IPS-NIHi11 (cell line): ENCODE measurements around the gene PRKN.

Source experiments
- DNase-seq: peaks from one replicate; pipeline ENCODE4 v3.0.0; 2012; ENCODE audit warnings: mixed read lengths, low spot score

Gene PRKN

DNA sequence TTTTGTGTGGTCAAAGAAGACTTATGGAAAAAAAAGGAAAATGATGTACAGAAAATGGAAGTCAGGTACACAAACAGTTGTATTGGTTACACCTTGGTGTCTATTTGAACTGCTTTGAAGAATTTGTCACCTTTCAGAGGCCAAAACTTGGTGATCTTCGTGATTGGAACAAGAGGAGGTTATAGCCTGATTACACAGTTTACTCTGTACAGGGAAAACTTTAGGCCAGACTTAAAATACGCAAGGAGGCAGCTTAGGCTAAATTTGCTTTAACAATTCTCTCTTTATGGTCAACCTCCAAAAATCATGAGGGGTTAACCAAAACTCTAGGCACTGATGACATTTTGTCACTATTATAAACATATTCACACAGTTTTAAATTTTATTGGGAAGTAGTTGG, 353.7 kb downstream of the PRKN start:
- no peak for DNase-seq

DNA sequence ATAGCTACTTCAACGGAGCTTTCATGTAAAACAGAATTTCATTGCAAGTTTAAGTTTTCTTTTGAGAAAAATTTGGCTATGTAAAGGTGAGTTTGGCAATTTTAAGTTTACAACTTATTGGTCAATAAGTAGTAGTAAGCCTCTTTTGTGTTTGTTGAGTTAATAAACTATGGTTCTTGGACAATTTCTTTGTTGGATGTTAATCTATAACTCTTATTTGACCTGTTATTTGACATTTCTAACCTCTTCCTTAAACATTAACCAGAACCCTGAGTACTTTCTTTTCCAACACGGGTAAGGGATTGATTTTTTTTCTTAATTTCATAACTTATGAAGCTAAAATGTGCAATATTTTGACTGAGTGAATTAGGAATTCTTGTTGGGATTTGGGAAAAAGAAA, 354.4 kb downstream of the PRKN start:
- DNase-seq = no peak

DNA sequence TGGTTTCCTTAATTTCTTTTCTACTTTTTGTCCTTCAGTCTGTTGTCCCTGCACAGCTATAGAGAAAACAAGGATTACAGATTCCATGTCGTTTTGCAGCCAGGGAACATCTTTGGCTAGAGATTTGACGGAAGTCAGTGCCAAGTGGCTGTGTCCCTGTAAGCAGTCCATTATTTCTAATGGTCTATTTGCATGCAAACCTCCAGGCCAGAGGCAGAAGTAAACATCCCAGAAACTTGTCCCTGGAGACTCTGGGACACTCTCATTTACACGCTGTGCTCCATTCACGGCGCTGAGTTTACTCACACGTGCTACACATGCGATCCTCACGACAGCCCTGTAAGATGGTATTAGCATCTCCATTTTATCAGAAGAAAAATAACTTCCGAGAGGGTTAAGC, 355.5 kb downstream of the PRKN start:
- no peak for DNase-seq

DNA sequence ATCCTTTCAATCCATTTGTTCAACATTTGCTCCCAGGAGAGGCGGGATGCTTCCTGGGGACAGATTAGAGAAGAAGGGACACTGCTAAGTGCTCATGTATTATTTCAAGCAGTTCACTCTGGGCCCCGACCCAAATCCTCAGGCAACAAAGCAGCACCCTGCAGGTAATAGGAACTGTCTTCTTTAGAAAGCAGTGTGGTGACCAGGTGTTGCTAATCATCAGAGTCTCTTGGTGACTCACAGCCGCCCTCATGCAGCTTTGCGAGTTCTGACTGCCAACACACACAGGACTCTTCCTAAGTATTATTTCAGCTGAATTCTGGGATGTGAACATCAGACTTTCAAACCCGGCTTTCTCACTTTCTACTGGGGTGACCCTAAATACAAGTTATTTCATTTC, 356.4 kb downstream of the PRKN start:
- no peak for DNase-seq

DNA sequence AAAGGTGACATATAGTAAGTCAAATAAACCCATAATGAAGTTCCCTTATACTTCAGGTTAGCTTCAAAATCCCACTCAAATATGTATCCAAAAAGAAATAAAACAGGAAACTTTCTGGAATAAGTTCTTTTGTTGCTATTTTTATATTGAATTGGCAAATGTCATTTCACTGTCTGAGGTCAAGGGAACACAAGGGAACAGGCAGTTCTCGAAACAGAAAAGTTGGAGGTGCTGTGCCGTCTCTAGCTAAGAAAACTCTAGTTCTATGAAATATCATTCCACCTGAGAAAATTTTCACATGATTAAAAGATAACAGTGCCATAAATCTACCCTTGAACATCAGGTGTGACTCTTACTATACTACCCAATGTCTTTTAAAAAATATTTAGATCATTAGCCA, 358.5 kb downstream of the PRKN start:
- DNase-seq = no peak

DNA sequence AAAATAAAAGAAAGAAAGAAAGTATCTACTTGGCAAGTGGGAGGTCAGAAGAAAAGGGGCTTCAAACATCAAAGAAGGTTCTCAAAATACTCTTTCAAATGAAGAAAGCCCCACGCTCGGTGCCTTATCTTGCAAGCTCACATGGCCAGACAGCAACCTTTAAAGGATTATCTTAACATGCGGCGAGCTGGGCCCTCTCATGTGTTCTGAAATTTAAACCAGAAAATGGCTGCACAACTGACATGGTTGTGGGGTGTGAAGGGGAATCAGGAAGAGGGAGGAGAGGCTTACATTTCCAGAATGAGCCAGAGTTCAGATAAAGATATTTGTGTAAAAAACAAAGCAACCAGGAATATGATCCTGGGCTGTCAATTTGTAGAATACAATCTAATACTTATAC, 363.1 kb downstream of the PRKN start:
- DNase-seq = no peak

DNA sequence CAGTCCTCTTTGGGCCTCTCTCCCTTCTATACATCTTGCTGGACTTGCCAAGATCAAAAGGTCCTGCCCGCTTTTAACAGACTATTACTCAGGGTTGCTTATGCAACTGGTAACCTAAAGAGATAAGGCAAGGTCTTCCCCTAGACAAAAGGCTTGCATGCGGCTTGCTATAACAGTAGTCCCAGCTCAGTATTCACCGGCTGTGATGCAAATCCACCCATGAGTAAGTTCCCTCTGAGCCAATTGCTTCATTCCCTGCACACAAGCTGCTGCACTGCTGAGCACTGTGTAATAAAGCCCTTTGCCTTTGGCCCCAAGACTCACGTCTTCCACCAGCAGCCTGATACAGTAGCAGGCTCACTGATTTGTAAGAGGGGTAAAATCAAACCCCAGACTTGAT, 363.8 kb downstream of the PRKN start:
- DNase-seq = no peak

DNA sequence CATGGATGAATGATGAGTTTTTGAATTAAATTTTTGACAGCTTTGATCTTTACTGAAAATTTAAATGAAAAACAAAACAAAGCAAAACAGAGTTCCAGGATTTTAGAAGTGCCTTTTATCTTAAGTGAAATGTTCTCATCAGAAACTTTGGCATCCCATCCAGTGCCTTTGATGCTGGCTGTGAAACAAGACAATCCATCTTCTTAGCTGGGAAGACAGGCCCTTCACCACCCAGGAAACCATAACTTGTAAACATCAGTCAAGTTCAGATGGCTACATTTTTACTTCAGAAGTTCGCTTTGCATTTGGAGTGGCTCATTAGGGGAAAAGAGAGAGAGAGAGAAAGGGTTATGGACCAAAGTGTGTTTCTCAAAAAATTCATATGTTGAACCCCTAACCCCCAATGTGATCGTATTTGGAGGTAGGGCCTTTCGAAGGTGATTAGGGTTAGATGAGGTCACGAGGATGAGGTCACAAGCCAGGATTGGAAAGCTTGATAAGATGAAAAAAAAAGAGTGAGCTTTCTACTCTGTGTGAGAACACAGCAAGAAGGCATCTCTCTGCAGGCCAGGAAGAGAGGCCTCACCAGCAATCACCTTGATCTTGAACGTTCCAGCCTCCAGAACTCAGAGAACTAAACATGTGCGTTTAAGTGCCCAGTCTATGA, 366.5 kb downstream of the PRKN start:
- DNase-seq = no peak

DNA sequence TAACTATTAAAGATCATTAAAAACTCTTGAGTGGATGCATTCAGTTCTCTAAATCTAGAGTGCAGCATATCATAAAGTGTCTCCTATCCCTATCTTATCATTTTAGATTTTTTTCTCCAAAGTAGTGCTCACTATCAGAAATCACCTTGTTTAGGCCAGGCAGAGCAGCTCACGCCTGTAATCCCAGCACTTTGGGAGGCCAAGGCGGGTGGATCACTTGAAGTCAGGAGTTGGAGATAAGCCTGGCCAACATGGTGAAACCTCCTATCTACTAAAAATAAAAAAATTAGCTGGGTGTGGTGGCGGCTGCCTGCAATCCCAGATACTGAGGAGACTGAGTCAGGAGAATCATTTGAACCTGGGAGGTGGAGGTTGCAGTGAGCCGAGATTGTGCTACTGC, 368.9 kb downstream of the PRKN start:
- DNase-seq = no peak

DNA sequence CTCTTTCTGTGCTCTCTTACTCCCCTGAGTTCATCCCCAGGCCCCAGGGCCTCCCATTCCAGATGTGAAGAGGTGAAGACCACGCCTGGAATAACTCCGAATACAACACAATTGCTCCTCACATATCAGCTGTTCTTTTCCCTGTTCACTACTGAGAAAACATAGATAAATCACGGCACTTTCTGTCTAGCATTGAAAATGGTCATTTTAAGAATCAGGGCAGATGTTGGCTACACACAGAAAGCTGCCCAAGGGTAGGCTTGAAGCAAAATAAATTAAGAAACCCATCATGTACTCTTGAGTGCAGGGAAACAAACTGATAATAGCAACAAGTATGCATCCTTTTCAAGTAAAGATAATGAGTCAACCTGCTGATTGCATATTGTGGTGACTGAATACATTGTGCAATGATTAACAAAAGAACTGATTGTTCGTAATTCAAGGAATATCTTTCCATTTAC, 382.5 kb downstream of the PRKN start:
- no peak for DNase-seq

DNA sequence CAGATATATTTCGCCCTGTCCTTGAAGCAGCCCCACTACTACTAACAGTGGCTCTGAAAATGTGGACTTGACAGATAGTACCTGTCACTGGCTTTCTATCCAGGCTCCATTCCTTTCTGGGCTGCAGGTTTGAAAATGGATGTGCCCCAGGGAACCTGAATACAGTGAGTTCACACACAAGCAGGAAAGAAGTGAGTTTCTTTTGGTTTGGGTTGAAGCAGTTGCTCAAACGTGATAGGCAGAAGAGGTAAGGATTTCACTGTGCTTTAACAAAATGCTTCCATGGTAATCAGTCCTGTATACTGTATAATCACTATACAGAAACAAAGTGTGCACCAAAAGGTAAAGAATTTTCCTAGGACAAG, 382.9 kb downstream of the PRKN start:
- no peak for DNase-seq

DNA sequence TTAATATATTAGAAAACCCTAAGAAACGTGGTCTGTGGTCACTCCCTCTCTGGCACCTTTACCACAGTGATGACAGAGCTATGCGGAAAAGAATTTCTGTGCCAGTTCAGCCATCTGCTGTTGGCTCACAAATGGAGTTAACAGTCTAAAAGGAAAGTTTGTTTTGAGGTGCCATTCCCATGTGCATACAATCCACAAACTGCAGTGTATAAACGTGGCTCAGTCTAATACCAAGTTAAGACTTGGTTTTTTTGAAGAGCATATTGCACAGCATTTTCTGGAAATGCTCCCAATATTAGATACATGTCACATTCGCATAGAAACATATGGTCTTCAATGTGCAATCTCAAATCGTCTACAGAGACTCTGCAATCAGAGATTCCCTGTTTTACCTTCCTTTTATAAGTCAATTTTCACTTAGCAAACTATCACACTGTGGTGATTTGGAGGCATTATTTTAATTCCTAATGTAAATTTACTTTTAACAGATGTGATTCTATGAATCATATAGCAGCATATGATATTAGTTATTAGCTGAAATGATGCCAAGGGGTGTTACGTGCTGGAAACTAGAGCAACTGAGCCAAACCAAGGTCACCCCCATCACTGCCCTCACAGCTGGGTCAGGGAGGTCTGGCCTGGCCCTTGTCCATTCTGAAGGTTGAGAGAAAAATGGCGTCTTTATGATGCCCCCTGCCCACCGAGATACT, 383.5 kb downstream of the PRKN start:
- no peak for DNase-seq

DNA sequence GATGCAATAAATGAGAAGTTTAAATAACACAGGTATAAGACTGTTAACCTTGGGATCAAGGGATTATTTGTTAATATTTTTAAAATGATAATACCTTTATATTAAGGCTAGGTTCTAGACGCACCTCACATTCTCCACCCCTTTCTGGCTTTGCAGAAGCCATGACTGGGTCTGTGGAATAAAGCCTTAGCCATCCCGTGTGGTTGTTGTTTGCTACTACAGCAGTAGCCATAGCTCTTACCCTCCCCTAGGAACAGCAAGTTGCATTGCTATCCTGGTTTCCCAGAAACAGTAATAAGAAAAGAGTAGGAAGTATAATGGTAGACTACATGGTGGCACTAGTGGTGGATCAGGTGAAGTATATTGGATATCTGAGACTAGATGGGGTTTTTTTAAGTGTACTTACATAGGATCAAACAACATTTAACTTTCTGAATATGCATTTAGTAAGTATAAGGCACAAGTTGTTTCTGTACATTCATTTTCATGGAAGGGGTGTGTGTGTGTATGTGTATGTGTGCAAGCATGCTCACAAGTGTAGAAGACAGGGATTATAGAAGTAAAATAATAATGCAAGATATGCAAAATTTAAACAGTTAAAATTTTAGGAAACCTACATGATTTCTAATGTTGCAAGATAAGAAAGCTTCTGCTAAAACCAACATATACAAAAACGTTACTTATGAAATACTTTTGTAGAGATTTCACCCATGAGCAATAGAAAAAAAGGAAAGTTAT, 384.2 kb downstream of the PRKN start:
- DNase-seq = peak; percentile 49

DNA sequence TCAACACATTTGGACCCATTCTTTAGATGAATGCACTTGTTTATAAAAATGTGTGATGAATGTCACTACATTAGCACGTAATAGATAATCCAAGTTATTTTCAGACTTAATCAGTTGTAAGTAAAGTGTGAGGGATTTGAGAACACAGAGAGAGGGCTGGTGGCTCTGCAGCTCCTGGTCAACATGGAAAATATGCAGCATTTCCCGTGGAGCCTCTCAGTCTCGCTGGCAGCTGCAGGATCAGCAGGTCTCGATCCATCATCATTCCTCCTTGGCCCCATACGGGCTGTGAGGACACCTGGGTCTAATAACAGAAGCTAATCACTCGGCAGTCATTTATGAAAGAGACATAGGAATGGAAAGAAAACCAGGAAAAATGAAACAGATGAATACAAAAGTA, 390.2 kb downstream of the PRKN start:
- no peak for DNase-seq

DNA sequence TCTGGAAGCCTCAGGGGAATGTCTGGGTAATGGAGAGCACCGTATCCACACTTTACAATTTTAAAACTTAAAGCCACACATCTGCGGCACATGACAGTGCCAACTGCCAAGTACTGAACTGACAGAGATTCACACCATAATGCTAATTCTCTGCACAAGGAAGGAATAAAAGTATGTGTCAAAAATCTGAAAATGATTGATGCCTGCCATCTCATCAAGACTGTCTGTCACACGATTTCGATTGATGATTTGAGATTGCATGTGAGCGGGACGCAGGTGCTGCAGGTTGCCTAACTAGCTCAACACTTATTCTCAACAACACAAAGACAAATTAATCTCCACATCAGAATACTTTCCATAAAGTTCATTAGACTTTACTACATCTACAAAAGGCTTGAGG, 391.2 kb downstream of the PRKN start:
- DNase-seq = no peak

DNA sequence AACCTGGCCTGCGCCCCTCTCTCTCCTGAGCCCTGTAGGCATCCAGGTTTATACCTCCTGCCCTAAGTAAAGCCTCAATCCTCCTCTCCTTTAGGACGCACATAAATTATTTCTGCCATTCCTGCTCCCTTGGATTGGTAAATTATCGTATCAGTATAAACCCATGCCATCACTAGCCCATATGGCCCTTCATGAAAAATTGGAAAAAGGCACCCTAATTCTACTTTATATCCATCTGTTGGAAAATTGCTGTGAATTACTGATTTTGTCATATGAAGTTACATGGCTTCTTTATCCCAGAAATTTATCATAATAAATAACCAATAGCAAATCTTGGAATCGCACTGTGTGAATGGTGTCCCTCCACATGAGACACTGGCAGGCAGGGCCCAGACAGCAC, 395.2 kb downstream of the PRKN start:
- no peak for DNase-seq

DNA sequence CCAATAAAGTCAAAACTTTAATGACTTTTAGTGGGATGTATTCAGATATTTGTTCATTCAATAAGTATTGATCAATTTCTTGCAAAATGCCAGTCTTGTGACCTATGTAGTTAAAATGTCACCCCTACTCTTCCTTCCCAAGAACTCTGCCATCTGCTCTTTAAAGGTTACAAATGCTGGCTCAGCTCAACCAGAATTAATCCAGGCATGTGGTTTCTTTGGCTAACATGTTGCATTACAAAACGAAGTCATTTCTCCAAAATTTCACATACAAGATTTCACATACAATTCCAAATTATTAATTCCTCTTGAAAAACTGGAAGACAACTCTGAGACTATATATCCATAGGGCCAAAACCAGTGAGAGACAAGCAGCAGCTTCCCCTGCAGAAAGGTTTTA, 395.7 kb downstream of the PRKN start:
- no peak for DNase-seq

DNA sequence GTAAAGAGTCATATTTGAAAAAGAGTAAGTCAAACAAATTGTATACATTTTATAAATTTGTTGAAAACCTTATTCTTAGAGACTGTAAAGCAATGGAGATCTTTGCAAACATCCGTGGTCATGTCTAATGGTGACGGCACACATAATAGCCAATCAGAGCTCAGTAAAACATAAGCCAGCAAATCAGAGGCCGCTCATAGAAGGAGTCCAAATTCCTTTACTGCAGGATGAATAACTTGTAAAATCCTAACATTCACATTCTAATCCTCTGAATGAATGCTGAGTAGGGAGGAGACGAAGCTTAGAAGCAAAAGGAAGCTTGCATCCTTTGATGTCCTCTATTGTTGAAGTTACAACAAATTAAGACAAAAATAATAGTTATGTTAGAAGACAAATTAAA, 401.7 kb downstream of the PRKN start:
- DNase-seq = no peak

DNA sequence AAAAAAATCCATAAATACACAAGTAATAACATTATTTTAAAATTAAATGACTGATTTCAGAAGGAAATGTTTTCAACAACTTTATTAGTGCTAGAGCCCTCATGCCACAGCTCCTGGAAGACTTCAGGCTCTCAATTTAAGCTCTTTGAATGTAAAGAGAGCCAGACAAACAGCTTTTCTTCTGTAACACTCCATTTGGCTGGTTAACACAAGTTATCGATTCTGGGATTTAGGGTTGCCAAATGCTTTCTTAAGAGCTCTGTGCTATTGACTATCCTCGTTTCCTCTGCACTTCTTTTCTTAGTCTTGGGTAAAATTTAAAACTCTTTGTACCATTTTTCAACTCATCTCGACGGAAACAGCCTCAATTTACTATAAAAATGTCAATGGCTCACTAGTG, 402.5 kb downstream of the PRKN start:
- no peak for DNase-seq

DNA sequence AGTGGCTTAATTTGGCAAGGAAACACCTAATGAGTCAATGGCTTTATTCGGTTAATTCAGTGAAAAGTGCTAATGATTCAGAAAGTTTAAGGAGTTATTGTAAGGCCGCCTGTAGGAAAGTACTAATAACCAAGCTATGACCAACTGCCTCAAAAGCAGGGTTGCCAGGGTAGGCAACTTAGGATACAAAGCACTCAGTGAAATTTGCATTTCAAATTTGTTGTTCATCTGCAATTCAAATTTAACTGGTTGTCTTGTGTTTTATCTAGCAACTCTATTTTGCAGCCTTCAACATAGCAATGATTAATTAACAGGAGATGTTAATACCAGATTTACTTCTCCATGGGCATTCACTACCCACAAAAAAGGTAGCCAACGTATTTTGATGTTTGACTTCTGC, 412.3 kb downstream of the PRKN start:
- DNase-seq = no peak

DNA sequence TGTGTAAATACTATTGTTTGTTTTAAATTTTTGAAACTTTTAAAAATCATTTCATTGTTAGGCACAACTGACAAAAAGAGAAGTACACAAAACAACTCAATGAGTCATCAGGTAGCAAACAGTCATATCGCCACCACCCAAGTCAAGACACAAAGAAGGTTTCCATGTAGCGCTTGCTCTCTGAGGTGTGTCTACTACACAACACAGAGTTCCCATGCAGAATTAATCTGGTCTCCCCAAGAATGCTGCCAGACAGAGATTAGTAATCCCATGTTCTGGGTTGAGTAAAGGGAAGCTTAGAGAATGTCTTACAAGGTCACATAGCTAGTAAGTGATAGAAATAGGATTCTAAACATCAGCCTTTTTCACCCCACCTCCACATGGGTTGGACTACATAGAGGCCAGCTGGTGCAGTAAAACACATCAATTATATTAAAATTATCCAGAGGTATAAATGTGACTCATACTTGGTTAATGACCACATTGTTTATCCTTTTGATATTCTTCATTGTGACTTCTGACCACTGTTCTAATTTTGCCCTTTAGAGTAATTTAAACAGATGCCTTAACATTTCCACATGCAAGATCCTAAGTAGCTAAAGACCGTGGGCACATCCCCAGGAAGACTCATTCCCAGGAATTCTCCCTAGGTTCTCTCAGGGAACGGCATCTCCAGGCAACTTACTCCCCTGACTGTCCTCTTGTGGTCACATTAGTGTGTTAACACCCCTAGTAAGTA, 413.5 kb downstream of the PRKN start:
- DNase-seq = no peak

DNA sequence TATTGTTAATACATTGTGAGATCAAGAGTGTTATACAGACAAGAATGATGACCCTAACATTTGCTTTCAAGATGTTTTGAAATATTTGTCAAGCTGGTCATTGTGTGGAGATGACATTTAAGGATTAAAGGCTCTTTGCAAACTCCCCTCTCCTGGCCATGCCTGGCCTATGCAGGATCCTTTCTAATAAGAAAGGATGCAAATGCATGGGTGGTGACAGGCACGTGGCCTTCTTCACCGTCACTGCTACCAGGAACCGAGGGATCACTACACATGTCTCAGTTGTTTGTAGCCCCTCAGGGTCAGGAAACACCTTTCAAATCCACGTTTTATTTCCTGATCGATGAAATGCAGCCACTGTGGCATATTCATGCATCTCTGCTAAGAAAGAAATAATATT, 419.7 kb downstream of the PRKN start:
- no peak for DNase-seq

DNA sequence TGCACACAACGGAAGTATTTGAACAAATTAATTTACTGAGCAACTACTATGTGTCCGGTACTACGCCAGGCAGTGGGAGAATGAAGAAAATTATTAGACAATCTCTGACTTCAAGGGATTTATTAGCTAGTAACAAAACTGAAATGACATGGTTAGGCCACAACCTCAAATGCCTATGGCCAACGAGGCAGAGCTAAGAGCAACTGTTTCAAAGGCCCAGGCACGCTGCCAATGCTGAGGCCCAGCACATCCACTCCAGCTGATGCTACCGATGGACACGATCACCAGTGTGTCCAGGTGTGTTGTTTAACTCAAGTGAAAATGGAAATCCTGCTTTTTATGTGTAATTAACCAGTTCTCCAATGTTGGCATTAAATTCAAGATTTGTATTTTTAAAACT, 420.9 kb downstream of the PRKN start:
- DNase-seq = no peak
